Ecto neural progenitor cell (in vitro differentiated cells): ENCODE results near the gene CDHR5.

Source experiments
- DNase-seq: peaks from one replicate; pipeline ENCODE4 v3.0.0-alpha.2; 2018; ENCODE audit warnings: low spot score

Gene CDHR5

GRCh38 chr11:621838-622237 lies 2.9 kb downstream of the CDHR5 start:
- no peak for DNase-seq

DNA sequence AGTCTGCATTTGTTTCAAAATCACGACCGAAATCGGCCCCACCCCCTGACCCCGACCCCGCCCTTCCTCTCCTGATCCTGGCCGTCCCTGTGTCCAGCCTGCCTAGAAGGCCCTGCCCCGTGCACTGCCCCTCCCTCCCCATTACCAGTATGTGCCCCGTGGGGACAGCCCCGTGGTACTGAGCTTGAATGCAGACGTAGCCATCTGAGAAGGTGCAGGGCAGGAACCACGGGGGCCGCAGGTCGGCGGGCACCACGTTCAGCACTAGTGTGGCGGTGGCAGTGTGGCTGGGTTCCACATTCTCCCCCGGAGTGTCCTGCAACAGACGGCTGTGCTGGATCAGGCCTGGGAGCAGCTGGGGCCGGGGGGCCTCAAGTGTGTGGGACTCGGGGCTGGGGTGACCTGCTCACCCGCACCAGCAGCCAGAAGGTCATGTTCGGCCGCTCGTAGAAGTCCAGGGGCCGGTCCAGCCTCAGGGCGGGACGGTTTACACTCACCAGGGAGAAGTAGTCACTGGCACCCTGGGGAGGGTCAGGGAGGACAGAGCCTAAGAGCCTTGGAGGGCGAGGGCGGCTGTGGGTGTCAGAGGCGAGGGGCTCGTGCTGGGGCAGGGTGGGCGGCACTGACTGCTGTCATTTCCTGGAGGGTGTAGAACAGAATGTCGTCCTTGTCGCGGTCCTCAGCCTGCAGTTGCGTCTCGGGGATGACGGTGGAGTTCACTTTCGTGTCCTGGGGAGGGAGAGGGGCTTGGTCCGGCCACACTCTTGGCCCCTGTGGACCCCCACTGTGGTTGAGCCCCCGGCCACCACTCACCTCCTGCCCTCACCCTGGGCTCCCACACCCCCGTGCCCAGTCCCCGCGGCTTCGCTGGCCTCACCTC lies 3.6 kb downstream of the CDHR5 start:
- DNase-seq = no peak

- no peak for DNase-seq
These were observed 4.6 kb downstream of the CDHR5 start for GRCh38 chr11:620201-620600.

DNA sequence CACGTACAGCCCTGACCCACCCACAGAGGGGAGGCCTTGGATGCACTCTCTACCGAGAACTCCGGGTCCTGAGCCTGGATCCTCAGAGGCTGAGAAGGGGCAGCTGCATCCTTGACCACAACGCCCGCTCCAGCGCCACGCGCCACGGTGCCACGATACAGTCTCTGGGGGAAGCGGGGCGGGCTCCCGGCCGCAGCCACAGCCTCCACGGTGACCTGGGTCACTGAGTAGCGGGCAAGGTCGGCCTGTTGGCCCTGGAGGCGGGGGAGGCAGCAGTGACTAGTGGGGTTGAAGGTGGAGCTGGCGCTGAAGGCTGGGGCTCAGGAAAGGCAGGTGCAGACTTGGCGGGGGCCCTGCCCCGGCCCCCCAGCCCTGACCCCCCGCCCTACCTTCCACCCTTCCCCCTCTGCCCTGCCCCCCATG lies 5.1 kb downstream of the CDHR5 start:
- no peak for DNase-seq

DNA sequence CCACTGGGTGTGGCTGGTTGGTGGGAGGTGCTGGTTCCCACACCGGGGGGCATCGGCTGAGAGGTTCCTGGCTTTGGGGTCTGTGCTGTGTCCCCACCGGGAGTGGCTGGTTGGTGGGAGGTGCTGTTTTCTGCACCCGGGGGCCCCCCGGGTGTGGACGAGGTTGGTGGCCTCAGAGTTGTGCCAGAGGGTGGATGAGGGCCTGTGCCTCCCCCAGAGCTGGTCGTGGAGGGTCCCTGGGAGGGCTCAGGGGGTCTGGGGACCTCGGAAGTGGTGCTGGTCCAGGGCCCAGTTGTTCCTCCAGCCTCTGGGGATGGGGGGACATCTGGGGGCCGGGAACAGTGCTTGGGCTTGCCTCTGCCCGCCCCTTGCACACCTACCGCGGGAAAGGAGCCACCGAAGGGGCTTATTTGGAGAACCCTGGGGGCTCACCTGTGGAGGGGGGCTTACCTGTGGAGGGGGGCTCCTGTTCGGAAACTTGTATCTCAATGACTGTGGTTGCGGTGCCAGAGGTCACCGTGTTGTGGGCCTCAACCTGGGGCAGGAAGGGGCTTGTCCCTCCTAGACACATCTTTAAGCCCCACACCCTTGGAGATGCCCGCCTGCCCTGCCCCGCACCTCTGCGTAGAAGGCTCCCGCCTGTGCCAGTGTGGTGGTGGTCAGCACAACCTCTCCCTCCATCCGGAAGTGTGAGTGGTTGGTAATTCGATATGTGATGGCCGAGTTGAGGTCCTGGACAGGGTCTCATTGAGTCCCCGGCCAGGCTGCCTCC lies 5.7 kb downstream of the CDHR5 start:
- no peak for DNase-seq

DNA sequence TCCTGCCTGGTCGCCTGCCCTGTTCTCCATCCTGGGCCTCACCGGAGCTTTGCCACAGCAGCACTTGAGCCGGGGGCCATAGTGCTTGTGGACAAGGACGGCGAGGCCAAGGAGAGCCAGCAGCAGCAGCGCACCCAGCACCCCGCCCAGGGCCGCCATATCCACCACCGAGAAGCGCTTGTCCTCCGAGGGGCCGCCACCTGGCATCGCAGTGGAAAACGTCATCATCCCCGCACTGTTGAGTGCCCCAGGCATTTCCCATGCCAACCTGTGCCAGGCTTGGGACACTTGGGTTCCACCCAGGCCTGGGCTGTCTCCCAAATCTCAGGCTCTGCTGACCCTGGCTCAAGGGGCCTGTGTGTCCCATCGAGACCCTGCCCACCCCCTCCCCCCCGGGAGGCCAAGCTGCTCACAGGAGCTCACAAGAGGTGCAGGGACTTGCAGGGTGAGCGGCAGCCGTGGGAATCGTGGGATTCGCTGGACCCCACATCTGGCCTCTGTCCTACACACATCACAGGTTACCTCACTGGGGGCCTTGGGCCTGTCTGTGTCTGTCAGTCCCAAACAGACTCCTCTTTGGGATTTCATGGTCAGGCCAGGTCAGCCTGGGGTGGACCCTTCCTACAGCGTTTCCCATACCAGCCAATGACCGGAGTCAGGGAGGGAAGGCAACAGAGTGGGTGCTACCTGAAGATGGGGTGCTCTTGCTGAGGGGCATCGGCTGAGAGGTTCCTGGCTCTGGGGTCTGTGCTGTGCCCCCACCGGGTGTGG lies 6.7 kb downstream of the CDHR5 start:
- DNase-seq = no peak

DNA sequence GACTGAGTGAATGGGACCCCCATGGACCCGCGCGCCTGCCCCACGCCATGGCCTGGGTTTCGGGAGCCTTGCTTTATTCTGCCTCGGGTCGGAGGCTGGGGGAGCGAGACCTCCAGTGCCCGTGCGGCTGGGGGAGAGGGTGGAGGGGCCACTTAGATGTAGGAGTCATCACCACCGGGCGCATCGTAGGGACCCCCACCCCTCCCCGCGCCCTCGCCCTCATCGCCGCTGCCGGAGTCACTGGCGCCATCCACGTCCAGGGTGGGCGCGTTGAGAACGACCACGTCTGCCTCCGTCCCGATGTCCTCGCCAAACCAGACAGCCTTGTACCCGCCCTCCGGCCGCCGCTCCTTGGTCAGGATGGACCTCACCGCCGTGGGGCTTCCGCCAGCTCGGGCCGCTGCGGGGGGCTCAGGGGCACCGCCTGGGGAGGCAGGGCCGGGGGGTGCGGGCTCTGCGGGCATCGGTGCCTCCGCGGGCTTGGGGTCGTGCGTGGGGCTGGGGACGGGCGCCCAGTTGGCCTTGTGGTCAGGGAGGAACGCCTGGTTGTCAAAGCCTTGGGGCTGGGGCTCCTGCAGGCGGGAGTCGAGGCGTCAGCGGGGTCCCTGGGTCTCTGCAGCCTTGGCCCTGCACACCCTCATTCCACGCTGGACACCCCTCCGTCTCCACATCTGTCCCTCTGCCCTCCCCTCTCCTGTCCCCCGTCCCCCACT lies 7.4 kb downstream of the CDHR5 start:
- no peak for DNase-seq

- no peak for DNase-seq
These were observed 8.2 kb downstream of the CDHR5 start for GRCh38 chr11:616320-617198.

- peak; percentile 93 for DNase-seq
These were observed 9.0 kb downstream of the CDHR5 start, which contains the start of gene IRF7 for GRCh38 chr11:615504-616319. IRF7 (minus strand) TSS chr11:615950; CDS start chr11:615364, 586 bp downstream.

GRCh38 chr11:614623-615503 lies 9.9 kb downstream of the CDHR5 start:
- no peak for DNase-seq

DNA sequence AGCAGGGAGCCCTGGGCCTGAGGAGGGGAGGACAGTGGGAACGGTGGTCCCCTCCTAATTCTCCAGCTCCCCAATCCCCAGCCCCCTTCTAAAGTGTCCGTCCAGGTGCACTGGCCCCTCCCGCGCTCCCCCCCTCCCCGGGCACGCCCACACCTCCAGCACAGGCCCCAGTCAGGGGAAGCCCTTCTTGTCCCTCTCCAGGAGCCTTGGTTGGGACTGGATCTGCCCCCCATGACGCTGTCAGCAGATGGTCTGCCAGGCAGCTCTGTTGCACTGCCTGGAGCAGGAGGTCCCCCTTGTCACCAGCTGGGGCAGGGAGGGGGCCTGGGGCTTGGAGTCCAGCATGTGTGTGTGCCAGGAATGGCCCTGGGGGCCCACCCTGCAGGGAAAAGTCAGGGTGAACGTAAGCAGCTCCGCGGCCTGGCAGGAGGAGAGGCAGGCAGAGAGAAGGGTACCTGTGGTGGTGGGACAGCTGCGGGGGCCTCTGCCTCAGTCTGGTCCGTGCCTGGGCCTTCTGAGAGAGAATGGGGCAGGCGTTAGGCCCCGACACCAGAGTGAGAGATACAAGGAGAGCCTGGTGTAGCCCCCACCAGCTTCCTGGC lies 10.6 kb downstream of the CDHR5 start:
- no peak for DNase-seq

GRCh38 chr11:613369-613968 lies 11.3 kb downstream of the CDHR5 start:
- DNase-seq = peak; percentile 85

- no peak for DNase-seq
These were observed 11.8 kb downstream of the CDHR5 start for GRCh38 chr11:612961-613300.

DNA sequence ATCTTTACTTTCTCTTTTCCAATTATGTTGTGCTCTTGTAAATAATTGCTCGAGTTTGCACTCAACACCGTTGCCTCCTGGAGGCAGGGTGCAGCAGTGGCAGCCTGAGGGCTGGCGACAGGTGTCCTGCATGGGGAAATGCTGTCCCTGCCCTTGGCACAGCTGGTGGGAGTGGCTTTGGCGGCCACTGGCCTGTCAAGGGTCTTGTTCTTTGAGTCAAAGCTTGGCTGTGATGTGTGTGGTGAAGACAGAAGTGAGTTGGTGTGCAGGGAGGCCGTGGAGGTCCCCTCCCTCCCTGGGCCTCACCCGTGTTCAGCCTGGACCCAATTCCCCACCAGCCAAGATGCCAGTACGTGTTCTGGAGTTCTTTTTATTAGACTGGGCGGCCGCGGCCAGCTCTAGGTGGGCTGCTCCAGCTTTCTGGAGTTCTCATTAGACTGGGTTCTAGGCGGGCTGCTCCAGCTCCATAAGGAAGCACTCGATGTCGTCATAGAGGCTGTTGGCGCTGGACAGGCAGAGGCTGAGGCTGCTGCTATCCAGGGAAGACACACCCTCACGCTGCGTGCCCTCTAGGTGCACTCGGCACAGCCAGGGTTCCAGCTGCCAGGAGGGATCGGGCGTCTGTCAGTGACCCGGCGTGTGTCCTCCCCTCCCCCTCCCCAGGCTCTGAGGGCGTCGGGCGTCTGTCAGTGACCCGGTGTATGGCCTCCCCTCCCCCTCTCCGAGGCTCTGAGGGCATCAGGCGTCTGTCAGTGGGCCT lies 12.4 kb downstream of the CDHR5 start:
- no peak for DNase-seq

DNA sequence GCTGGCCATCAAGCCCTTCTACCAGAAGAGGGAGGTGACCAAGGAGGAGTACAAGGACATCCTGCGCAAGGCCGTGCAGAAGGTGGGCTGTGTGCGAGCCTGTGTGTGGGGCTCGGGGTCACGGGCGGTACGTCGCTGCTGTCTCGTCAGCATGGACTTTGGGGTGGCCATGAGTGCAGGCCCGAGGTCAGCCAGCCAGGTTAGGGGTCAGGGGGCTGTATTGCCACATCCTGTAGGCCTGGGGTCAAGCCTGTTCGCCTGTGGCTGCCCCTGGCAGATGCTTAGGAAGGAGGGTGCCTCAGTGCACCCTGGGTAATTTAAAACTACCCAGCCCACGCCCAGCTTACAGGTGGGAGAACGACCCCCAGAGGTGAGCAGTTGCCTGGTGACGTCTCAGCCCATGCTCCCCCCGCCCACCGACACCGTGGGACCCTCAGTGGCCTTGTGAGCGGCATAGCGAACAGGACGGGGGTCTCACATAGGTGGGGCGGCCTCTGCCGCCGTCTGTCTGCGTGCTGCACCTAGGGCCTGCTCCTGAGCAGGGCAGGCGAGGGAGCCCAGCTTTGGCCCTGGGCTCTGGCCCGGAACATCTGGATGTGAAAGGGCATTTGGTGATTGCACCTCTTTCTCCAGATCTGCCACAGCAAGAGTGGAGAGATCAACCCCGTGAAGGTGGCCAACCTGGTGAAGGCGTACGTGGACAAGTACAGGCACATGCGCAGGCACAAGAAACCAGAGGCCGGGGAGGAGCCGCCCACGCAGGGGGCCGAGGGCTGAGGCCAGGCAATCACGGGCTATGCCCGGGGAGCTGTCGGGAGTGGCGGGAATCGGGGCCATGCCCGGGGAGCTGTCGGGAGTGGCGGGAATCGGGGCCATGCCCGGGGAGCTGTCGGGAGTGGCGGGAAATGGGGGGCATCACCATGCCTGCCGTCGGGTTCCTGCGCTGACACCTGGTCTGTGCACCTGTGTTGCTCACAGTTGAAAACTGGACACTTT lies 13.5 kb downstream of the CDHR5 start:
- no peak for DNase-seq
